HG03565 (cell line): ENCODE results near the gene PET117.
"Not testable (repeated sequence)": the region's sequence is repeated elsewhere in the genome, so short reads cannot be mapped to it uniquely, and the experiment has no call there.

Source experiments
- ATAC-seq: cut with Tn5 transposase; IDR thresholded peaks from one replicate; pipeline ENCODE4 v1.9.1; 2021; ENCODE audit warnings: mild to moderate bottlenecking, moderate library complexity; ENCODE audit not compliant: unreplicated experiment

PET117 gene

GRCh38 chr20:18156045-18156444 lies 18.4 kb downstream of the PET117 start:
- no peak for ATAC-seq

- no peak for ATAC-seq
These were observed 26.7 kb downstream of the PET117 start for GRCh38 chr20:18164356-18164755.

- no peak for ATAC-seq
These were observed 27.9 kb downstream of the PET117 start for GRCh38 chr20:18165553-18165952.

GRCh38 chr20:18166241-18166881 lies 28.7 kb downstream of the PET117 start:
- no peak for ATAC-seq

GRCh38 chr20:18166950-18167349 lies 29.3 kb downstream of the PET117 start:
- ATAC-seq = no peak

GRCh38 chr20:18172379-18172778 lies 34.7 kb downstream of the PET117 start:
- ATAC-seq = no peak

GRCh38 chr20:18174906-18175683 lies 37.4 kb downstream of the PET117 start:
- no peak for ATAC-seq

- no peak for ATAC-seq
These were observed 38.7 kb downstream of the PET117 start for GRCh38 chr20:18176318-18176785.

- not testable (repeated sequence) for ATAC-seq
These were observed 42.7 kb downstream of the PET117 start for GRCh38 chr20:18180366-18180765.

GRCh38 chr20:18180815-18181214 lies 43.2 kb downstream of the PET117 start:
- no peak for ATAC-seq

- ATAC-seq = no peak
These were observed 49.4 kb downstream of the PET117 start for GRCh38 chr20:18187020-18187419.

- no peak for ATAC-seq
These were observed 50.8 kb downstream of the PET117 start for GRCh38 chr20:18188434-18188833.

- no peak for ATAC-seq
These were observed 52.9 kb downstream of the PET117 start for GRCh38 chr20:18190338-18191233.

- no peak for ATAC-seq
These were observed 53.6 kb downstream of the PET117 start for GRCh38 chr20:18191306-18191705.
